Type B pancreatic cell (in vitro differentiated cells): ENCODE results near the gene PICK1. TPM values are rescaled to one million over a fixed set of nuclear protein-coding genes. Genes with fewer than 3 reads are reported as not detected.

Experiments used
- DNase-seq: peaks from one replicate; pipeline ENCODE4 v3.0.0; 2021; ENCODE audit warnings: mixed read lengths; ENCODE audit not compliant: unreplicated experiment; ENCODE audit errors: extremely low spot score
- H3K27ac Mint-ChIP-seq: 2 replicates; pipeline ENCODE4 v1.8.0; 2021; ENCODE audit warnings: mild to moderate bottlenecking, mixed read lengths
- H3K27me3 Mint-ChIP-seq: 2 replicates; pipeline ENCODE4 v1.8.0; 2021; ENCODE audit warnings: mixed read lengths
- H3K36me3 Mint-ChIP-seq: 2 replicates; pipeline ENCODE4 v1.8.0; 2021; ENCODE audit warnings: mixed read lengths
- H3K4me1 Mint-ChIP-seq: one replicate; pipeline ENCODE4 v1.8.0; 2021; ENCODE audit warnings: mixed read lengths; ENCODE audit not compliant: unreplicated experiment
- H3K4me3 Mint-ChIP-seq: 2 replicates; pipeline ENCODE4 v1.8.0; 2021; ENCODE audit warnings: mild to moderate bottlenecking, mixed read lengths
- H3K9me3 Mint-ChIP-seq: 2 replicates; pipeline ENCODE4 v1.8.0; 2021; ENCODE audit warnings: mixed read lengths
- total RNA-seq: library from RNA; stranded (reverse); gene quantifications from 2 replicates; pipeline ENCODE4 v1.2.1, GENCODE V29; 2021; ENCODE audit warnings: low replicate concordance
- TF ChIP-seq, protein P1 (sequence below): fragments of 200-600 bp; sonication (generic); conservative IDR thresholded peaks from 2 replicates; pipeline ENCODE4 v1.5.0; 2021; ENCODE audit warnings: antibody characterized with exemption, mild to moderate bottlenecking

PICK1 gene
- total RNA-seq, 1 donor from 2014 or later, result 45.4 TPM

DNA sequence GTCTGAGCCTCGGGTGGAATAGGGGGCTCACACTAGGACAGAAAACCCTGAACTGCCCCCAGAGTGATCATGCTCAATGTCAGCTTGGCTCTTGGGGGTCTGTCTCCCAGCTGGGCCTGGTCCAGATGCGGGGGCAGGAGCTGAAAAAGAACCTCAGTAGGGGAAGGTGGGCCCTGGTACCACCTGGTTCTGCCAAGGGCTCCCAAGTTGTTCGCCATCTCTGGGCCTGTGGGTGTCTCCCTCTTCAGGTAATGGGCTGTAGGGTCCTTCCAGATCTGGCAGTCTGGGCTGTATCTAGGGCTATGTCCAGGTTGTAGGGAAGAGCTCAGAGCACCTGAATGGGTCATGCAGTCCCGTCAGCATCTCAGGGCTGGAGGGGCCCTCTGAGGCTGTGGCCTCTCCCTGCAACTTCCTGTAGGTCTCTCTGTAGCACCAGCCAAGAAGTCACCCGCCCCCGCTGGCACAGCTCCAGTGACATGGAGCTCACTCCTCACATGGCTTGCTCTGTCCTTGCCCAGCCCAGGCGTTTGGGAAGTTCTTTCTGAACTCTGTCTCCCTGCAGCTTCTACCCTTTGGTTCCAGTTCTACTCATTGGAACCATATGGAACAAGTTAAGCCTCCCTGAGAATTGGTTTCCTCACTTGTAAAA, 39.8 kb upstream of the PICK1 start:
- H3K27ac Mint-ChIP-seq, result no peak overlapping the region
- DNase-seq, result no peak

DNA sequence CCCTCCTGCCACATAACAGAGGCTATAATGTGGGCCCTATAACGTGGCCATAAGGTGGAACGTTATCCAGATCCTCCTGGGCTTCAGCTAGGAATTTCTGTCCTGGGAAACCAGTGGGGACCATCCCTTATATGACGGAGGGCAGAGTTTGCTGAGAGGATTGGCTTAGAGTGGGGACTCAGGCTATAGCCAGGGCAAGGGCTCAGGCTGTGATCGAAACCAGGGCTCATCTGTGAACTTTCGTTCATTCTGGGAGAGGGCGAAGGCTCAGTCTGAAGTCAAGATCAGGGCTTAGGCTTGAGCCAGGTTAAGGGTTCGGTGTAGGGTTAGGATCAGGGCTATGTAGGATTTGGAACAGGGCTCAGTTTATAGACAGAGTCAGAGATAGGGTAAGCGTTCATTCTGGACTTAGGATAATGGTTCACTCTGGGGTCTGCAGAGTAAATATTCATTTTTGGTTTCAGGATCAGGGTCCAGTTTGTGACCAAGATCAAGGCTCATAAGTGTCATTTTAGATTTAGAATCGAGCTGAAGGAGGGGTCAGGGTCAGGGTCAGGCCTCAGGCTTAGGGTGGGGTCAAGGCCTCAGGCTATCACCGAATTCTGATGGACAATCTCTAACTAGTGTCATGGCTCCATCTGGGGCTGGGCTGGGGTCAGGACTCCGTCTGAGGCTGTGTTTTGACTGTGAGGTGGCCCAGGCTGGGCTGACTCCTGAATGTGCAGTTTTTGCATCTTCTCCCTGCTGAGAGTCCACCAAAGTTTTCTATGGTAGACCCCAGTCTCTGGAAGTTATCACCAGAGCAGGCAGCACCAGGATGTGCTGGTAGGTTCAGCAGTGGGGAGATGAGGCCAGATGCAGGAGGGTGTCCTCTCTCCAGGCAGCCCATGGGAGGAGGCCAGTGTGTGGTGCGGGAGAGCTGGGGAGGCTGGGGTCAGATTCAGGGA, 39.0 kb upstream of the PICK1 start:
- Mint-ChIP-seq H3K36me3 (no peaks in the 10 kb centered on the region), H3K9me3 (no peaks in the 10 kb centered on the region), H3K4me1 (peaks cover 10% of the 10 kb centered on the region), H3K4me3 (no peak overlapping the region), H3K27ac (no peak overlapping the region), H3K27me3 (no peaks in the 10 kb centered on the region)
- no peak for DNase-seq
- TF ChIP-seq, protein P1, sequence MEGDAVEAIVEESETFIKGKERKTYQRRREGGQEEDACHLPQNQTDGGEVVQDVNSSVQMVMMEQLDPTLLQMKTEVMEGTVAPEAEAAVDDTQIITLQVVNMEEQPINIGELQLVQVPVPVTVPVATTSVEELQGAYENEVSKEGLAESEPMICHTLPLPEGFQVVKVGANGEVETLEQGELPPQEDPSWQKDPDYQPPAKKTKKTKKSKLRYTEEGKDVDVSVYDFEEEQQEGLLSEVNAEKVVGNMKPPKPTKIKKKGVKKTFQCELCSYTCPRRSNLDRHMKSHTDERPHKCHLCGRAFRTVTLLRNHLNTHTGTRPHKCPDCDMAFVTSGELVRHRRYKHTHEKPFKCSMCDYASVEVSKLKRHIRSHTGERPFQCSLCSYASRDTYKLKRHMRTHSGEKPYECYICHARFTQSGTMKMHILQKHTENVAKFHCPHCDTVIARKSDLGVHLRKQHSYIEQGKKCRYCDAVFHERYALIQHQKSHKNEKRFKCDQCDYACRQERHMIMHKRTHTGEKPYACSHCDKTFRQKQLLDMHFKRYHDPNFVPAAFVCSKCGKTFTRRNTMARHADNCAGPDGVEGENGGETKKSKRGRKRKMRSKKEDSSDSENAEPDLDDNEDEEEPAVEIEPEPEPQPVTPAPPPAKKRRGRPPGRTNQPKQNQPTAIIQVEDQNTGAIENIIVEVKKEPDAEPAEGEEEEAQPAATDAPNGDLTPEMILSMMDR, result no peak

More for the DNA sequence above, 39.8 kb upstream of the PICK1 start:
- H3K4me3 Mint-ChIP-seq, result no peak overlapping the region
- H3K4me1 Mint-ChIP-seq, result peaks cover 10% of the 10 kb centered on the region
- TF ChIP-seq, protein P1, result no peak
- H3K36me3 Mint-ChIP-seq, result no peaks in the 10 kb centered on the region
- no peaks in the 10 kb centered on the region for H3K9me3 Mint-ChIP-seq
- no peaks in the 10 kb centered on the region for H3K27me3 Mint-ChIP-seq

- Mint-ChIP-seq H3K9me3 (no peaks in the 10 kb centered on the region), H3K4me1 (peaks cover 10% of the 10 kb centered on the region), H3K4me3 (no peak overlapping the region), H3K27ac (no peak overlapping the region), H3K27me3 (no peaks in the 10 kb centered on the region), H3K36me3 (no peaks in the 10 kb centered on the region)
- no peak for DNase-seq
- TF ChIP-seq, protein P1, result no peak
Observed at GRCh38 chr22:38018938-38019827, 38.0 kb upstream of the PICK1 start.

DNA sequence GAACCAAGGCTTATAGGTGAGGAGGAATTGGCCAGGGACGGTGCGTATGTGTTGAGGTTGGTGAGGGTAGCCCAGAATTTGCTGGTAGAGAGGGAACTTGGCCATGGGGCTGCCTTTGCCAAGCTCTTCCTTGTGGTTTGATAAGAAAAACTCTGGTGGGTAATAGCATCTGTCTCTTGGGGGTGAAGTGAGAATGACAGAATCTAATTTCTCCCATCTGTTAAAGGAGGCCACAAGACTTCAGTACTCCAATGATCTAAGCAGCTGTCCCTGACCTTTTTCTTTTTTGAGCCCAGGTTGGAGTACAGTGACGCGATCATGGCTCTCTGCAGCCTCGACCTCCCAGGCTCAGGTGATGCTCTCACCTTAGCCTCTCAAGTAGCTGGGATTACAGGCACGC, 36.0 kb upstream of the PICK1 start:
- peaks cover 3% of the 10 kb centered on the region for H3K27me3 Mint-ChIP-seq
- H3K4me3 Mint-ChIP-seq, result no peak overlapping the region
- H3K27ac Mint-ChIP-seq, result no peak overlapping the region
- H3K9me3 Mint-ChIP-seq, result no peaks in the 10 kb centered on the region
- H3K4me1 Mint-ChIP-seq, result peaks cover 10% of the 10 kb centered on the region
- TF ChIP-seq, protein P1, result no peak
- DNase-seq, result no peak
- no peaks in the 10 kb centered on the region for H3K36me3 Mint-ChIP-seq

GRCh38 chr22:38023045-38023444, 34.2 kb upstream of the PICK1 start:
- Mint-ChIP-seq H3K27ac (no peak overlapping the region), H3K9me3 (no peaks in the 10 kb centered on the region), H3K4me1 (peaks cover 20% of the 10 kb centered on the region)

More at GRCh38 chr22:38023045-38023444, 34.2 kb upstream of the PICK1 start:
- Mint-ChIP-seq H3K36me3 (no peaks in the 10 kb centered on the region), H3K27me3 (peaks cover 3% of the 10 kb centered on the region), H3K4me3 (no peak overlapping the region)
- no peak for DNase-seq
- TF ChIP-seq, protein P1, result no peak
